GM23338 (cell line): ENCODE measurements around the gene SRGN. TPM values are rescaled to one million over a fixed set of nuclear protein-coding genes. Genes with fewer than 3 reads are reported as not detected.

ENCODE experiments used
- ATAC-seq: fragments of 200-7000 bp; cut with Tn5 transposase; 3 replicates; pipeline ENCODE4 v1.9.1; 2020
- DNase-seq: peaks from one replicate; pipeline ENCODE4 v3.0.0-alpha.2; 2015; ENCODE audit warnings: low spot score
- H2AFZ ChIP-seq: fragments of 200-600 bp; sonication (generic); 2 replicates; pipeline ENCODE4 v1.8.0; 2016; ENCODE audit warnings: antibody characterized with exemption, mild to moderate bottlenecking, moderate library complexity
- H3F3A ChIP-seq: fragments of 200-600 bp; sonication (generic); replicated peaks from 2 replicates; pipeline ENCODE4 v1.8.0; 2017; ENCODE audit warnings: antibody characterized with exemption, mixed run types, low read depth
- H3K27ac ChIP-seq: fragments of 200-600 bp; sonication (generic); 2 replicates; pipeline ENCODE4 v1.6.1; 2016; ENCODE audit warnings: low read depth
- H3K27me3 ChIP-seq: fragments of 200-600 bp; sonication (generic); 2 replicates; pipeline ENCODE4 v1.8.0; 2016; ENCODE audit warnings: mild to moderate bottlenecking, mixed run types, moderate library complexity; ENCODE audit not compliant: insufficient read depth
- H3K36me3 ChIP-seq: fragments of 200-600 bp; sonication (generic); 2 replicates; pipeline ENCODE4 v1.8.0; 2016; ENCODE audit warnings: mild to moderate bottlenecking; ENCODE audit not compliant: insufficient read depth
- H3K4me1 ChIP-seq: fragments of 200-600 bp; sonication (generic); 2 replicates; pipeline ENCODE4 v1.8.0; 2016; ENCODE audit warnings: mild to moderate bottlenecking, moderate library complexity; ENCODE audit not compliant: insufficient read depth
- H3K4me2 ChIP-seq: fragments of 200-600 bp; sonication (generic); 2 replicates; pipeline ENCODE4 v1.7.1; 2017; ENCODE audit warnings: mixed run types
- H3K4me3 ChIP-seq: fragments of 200-600 bp; sonication (generic); 2 replicates; pipeline ENCODE4 v1.6.1; 2016; ENCODE audit warnings: mixed run types
- H3K79me2 ChIP-seq: fragments of 200-600 bp; sonication (generic); replicated peaks from 2 replicates; pipeline ENCODE4 v1.8.0; 2017; ENCODE audit warnings: mild to moderate bottlenecking; ENCODE audit not compliant: insufficient read depth
- H3K9me2 ChIP-seq: fragments of 200-600 bp; sonication (generic); 2 replicates; pipeline ENCODE4 v1.8.0; 2017; ENCODE audit not compliant: insufficient read depth
- H4K20me1 ChIP-seq: fragments of 200-600 bp; sonication (generic); replicated peaks from 2 replicates; pipeline ENCODE4 v1.8.0; 2017; ENCODE audit warnings: mild to moderate bottlenecking; ENCODE audit not compliant: insufficient read depth
- H3K27ac Mint-ChIP-seq: 2 replicates; pipeline ENCODE4 v1.8.0; 2020; ENCODE audit warnings: inconsistent platforms, mild to moderate bottlenecking, moderate library complexity, mixed read lengths
- H3K27me3 Mint-ChIP-seq: 3 replicates; pipeline ENCODE4 v1.8.0; 2022; ENCODE audit warnings: low read depth, mild to moderate bottlenecking, moderate library complexity, mixed read lengths, inconsistent platforms; ENCODE audit not compliant: insufficient read depth, poor library complexity
- H3K36me3 Mint-ChIP-seq: 3 replicates; pipeline ENCODE4 v1.8.0; 2021; ENCODE audit warnings: low read depth, mild to moderate bottlenecking, inconsistent platforms, moderate library complexity, mixed read lengths
- H3K4me1 Mint-ChIP-seq: 3 replicates; pipeline ENCODE4 v1.8.0; 2020; ENCODE audit warnings: mild to moderate bottlenecking, inconsistent platforms, mixed read lengths
- H3K4me3 Mint-ChIP-seq: 3 replicates; pipeline ENCODE4 v1.8.0; 2021; ENCODE audit warnings: moderate library complexity, mild to moderate bottlenecking, inconsistent platforms, mixed read lengths
- H3K9me3 Mint-ChIP-seq: 3 replicates; pipeline ENCODE4 v1.8.0; 2020; ENCODE audit warnings: moderate library complexity, mild to moderate bottlenecking, inconsistent platforms, mixed read lengths
- CREB1 ChIP-seq: fragments of 250-450 bp; sonication (Bioruptor Pico); IDR thresholded peaks from 2 replicates; pipeline ENCODE4 v1.5.0; 2020; ENCODE audit warnings: low read depth, mild to moderate bottlenecking, moderate library complexity
- EZH2 ChIP-seq: fragments of 200-600 bp; sonication (generic); IDR thresholded peaks from one replicate; pipeline ENCODE4 v1.8.0; 2017; ENCODE audit warnings: antibody characterized with exemption, mild to moderate bottlenecking, low read depth; ENCODE audit not compliant: unreplicated experiment
- EZH2phosphoT487 ChIP-seq: fragments of 200-600 bp; sonication (generic); IDR thresholded peaks from one replicate; pipeline ENCODE4 v1.8.1; 2018; ENCODE audit warnings: antibody characterized with exemption; ENCODE audit not compliant: unreplicated experiment
- JUNB ChIP-seq: IDR thresholded peaks from one replicate; pipeline ENCODE4 v1.6.1; 2016; ENCODE audit warnings: antibody characterized with exemption; ENCODE audit not compliant: unreplicated experiment
- NANOG ChIP-seq: IDR thresholded peaks from 2 replicates; pipeline ENCODE4 v1.6.1; 2016; ENCODE audit warnings: antibody characterized with exemption, borderline replicate concordance
- STAT1 ChIP-seq: IDR thresholded peaks from one replicate; pipeline ENCODE4 v1.6.1; 2016; ENCODE audit warnings: antibody characterized with exemption; ENCODE audit not compliant: unreplicated experiment
- ZNF114 ChIP-seq: fragments of 250-450 bp; sonication (Bioruptor Pico); IDR thresholded peaks from 2 replicates; pipeline ENCODE4 v1.5.0; 2020; ENCODE audit warnings: mild to moderate bottlenecking, moderate library complexity
- ZNF331 ChIP-seq: fragments of 250-450 bp; sonication (Bioruptor Pico); IDR thresholded peaks from 2 replicates; pipeline ENCODE4 v1.5.0; 2020; ENCODE audit warnings: low read depth, mild to moderate bottlenecking, moderate library complexity
- polyA plus RNA-seq: library from polyadenylated mRNA; unstranded; fragments of >200 nt; fragmentation: Nextera tagmentation; extraction: Ambion mirVana; gene quantifications from 2 replicates; pipeline ENCODE4 v1.2.1, GENCODE V29; 2016
- total RNA-seq: library from RNA; depleted of rRNA; stranded (reverse); fragments of >200 nt; shearing (Covaris generic); gene quantifications from 2 replicates; pipeline ENCODE4 v1.2.3, GENCODE V29; 2014
- TF ChIP-seq, protein P1 (sequence below): fragments of 250-450 bp; sonication (Bioruptor Pico); IDR thresholded peaks from 2 replicates; pipeline ENCODE4 v1.5.0; 2020; ENCODE audit warnings: mild to moderate bottlenecking, moderate library complexity
- TF ChIP-seq, protein P2 (sequence below), 2 experiments: fragments of 200-600 bp in 1 of 2; sonication (generic) in 1 of 2; conservative IDR thresholded peaks; 2 replicates each; pipeline versions ENCODE4 v1.5.1 to v1.6.1; 2016 to 2017; ENCODE audit warnings: antibody characterized with exemption in 2 of 2, low read depth in 2 of 2, mild to moderate bottlenecking in 2 of 2, moderate library complexity in 1 of 2
- TF ChIP-seq, protein P3 (sequence below): IDR thresholded peaks from 2 replicates; pipeline ENCODE4 v1.6.1; 2016; ENCODE audit warnings: antibody characterized with exemption

Gene SRGN
- total and polyA plus RNA-seq, 2 experiments from 2014 or later, result not detected

DNA sequence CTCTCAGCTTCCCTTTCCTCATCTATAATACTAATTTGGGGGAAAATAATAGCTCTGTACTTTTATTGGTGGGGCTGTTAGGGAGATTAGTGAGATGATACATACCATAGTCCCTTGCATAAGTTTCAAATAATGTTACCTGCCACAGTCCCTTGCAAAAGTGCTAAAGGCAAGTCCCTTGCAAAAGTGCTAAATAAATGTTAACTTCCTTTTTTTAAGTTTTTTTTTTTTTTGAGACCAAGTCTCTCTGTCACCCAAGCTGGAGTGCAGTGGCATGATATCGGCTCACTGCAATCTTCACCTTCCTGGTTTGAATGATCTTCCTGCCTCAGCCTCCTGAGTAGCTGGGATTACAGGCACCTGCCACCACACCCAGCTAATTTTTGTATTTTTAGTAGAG is 43.4 kb upstream of the SRGN start:
- Histone ChIP-seq H3K27ac (no peak overlapping the region), H3K4me3 (no peak overlapping the region), H3K79me2 (no peaks in the 10 kb centered on the region), H3K4me1 (no peaks in the 10 kb centered on the region), H3K27me3 (no peaks in the 10 kb centered on the region), H3K36me3 (no peaks in the 10 kb centered on the region), H3F3A (no peaks in the 10 kb centered on the region), H3K4me2 (no peak overlapping the region), H2AFZ (0 out of 2 replicates have a peak overlapping the region, but pooled peaks have one; percentile 88), H4K20me1 (no peaks in the 10 kb centered on the region), H3K9me2 (no peaks in the 10 kb centered on the region)
- DNase-seq (no peak), ATAC-seq (no peak)
- TF ChIP-seq, protein P1, sequence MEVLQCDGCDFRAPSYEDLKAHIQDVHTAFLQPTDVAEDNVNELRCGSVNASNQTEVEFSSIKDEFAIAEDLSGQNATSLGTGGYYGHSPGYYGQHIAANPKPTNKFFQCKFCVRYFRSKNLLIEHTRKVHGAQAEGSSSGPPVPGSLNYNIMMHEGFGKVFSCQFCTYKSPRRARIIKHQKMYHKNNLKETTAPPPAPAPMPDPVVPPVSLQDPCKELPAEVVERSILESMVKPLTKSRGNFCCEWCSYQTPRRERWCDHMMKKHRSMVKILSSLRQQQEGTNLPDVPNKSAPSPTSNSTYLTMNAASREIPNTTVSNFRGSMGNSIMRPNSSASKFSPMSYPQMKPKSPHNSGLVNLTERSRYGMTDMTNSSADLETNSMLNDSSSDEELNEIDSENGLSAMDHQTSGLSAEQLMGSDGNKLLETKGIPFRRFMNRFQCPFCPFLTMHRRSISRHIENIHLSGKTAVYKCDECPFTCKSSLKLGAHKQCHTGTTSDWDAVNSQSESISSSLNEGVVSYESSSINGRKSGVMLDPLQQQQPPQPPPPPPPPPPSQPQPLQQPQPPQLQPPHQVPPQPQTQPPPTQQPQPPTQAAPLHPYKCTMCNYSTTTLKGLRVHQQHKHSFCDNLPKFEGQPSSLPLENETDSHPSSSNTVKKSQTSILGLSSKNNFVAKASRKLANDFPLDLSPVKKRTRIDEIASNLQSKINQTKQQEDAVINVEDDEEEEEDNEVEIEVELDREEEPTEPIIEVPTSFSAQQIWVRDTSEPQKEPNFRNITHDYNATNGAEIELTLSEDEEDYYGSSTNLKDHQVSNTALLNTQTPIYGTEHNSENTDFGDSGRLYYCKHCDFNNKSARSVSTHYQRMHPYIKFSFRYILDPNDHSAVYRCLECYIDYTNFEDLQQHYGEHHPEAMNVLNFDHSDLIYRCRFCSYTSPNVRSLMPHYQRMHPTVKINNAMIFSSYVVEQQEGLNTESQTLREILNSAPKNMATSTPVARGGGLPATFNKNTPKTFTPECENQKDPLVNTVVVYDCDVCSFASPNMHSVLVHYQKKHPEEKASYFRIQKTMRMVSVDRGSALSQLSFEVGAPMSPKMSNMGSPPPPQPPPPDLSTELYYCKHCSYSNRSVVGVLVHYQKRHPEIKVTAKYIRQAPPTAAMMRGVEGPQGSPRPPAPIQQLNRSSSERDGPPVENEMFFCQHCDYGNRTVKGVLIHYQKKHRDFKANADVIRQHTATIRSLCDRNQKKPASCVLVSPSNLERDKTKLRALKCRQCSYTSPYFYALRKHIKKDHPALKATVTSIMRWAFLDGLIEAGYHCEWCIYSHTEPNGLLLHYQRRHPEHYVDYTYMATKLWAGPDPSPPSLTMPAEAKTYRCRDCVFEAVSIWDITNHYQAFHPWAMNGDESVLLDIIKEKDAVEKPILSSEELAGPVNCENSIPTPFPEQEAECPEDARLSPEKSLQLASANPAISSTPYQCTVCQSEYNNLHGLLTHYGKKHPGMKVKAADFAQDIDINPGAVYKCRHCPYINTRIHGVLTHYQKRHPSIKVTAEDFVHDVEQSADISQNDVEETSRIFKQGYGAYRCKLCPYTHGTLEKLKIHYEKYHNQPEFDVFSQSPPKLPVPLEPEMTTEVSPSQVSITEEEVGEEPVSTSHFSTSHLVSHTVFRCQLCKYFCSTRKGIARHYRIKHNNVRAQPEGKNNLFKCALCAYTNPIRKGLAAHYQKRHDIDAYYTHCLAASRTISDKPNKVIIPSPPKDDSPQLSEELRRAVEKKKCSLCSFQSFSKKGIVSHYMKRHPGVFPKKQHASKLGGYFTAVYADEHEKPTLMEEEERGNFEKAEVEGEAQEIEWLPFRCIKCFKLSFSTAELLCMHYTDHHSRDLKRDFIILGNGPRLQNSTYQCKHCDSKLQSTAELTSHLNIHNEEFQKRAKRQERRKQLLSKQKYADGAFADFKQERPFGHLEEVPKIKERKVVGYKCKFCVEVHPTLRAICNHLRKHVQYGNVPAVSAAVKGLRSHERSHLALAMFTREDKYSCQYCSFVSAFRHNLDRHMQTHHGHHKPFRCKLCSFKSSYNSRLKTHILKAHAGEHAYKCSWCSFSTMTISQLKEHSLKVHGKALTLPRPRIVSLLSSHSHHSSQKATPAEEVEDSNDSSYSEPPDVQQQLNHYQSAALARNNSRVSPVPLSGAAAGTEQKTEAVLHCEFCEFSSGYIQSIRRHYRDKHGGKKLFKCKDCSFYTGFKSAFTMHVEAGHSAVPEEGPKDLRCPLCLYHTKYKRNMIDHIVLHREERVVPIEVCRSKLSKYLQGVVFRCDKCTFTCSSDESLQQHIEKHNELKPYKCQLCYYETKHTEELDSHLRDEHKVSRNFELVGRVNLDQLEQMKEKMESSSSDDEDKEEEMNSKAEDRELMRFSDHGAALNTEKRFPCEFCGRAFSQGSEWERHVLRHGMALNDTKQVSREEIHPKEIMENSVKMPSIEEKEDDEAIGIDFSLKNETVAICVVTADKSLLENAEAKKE (CRISPR knock-in tag), result no peak
- TF ChIP-seq, protein P2, sequence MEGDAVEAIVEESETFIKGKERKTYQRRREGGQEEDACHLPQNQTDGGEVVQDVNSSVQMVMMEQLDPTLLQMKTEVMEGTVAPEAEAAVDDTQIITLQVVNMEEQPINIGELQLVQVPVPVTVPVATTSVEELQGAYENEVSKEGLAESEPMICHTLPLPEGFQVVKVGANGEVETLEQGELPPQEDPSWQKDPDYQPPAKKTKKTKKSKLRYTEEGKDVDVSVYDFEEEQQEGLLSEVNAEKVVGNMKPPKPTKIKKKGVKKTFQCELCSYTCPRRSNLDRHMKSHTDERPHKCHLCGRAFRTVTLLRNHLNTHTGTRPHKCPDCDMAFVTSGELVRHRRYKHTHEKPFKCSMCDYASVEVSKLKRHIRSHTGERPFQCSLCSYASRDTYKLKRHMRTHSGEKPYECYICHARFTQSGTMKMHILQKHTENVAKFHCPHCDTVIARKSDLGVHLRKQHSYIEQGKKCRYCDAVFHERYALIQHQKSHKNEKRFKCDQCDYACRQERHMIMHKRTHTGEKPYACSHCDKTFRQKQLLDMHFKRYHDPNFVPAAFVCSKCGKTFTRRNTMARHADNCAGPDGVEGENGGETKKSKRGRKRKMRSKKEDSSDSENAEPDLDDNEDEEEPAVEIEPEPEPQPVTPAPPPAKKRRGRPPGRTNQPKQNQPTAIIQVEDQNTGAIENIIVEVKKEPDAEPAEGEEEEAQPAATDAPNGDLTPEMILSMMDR (conservative IDR thresholded peaks at IDR 0.05; ENCODE audit: low read depth in 2 of 2), result no peak
- TF ChIP-seq CREB1 (CRISPR knock-in tag) (no peak), EZH2 (no peak), NANOG (no peak), STAT1 (no peak), ZNF114 (CRISPR knock-in tag) (no peak), EZH2phosphoT487 (no peak), ZNF331 (no peak), JUNB (no peak)
- TF ChIP-seq, protein P3, sequence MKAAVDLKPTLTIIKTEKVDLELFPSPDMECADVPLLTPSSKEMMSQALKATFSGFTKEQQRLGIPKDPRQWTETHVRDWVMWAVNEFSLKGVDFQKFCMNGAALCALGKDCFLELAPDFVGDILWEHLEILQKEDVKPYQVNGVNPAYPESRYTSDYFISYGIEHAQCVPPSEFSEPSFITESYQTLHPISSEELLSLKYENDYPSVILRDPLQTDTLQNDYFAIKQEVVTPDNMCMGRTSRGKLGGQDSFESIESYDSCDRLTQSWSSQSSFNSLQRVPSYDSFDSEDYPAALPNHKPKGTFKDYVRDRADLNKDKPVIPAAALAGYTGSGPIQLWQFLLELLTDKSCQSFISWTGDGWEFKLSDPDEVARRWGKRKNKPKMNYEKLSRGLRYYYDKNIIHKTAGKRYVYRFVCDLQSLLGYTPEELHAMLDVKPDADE, result no peak
- no peaks in the 10 kb centered on the region for H3K4me1 Mint-ChIP-seq
- H3K9me3 Mint-ChIP-seq, result no peaks in the 10 kb centered on the region
- H3K36me3 Mint-ChIP-seq, result no peaks in the 10 kb centered on the region
- peaks cover under 1% of the 10 kb centered on the region for H3K27me3 Mint-ChIP-seq
- no peak overlapping the region for H3K4me3 Mint-ChIP-seq
- H3K27ac Mint-ChIP-seq, result no peak overlapping the region
